ENCODE data around the gene KCNJ6. TPM values are rescaled to one million over a fixed set of nuclear protein-coding genes. Genes with fewer than 3 reads are reported as not detected.

The KCNJ6 gene
- total RNA-seq, 1 donor from 2014 or later: not detected

- Histone ChIP-seq H3F3A (ENCODE audit: low read depth) (no peaks in the 10 kb centered on the region), H2AFZ (replicated peaks) (no peak overlapping the region), H3K9ac (no peak overlapping the region), H3K27me3 (no peaks in the 10 kb centered on the region), H4K20me1 (ENCODE audit: low read depth) (no peaks in the 10 kb centered on the region), H3K4me3 (no peak overlapping the region), H3K27ac (no peak overlapping the region), H3K4me1 (no peaks in the 10 kb centered on the region), H3K9me3 (ENCODE audit: low read depth) (no peaks in the 10 kb centered on the region), H3K4me2 (no peak overlapping the region), H3K79me2 (ENCODE audit: low read depth) (no peaks in the 10 kb centered on the region), H3K36me3 (no peaks in the 10 kb centered on the region)
- no peaks in the 10 kb centered on the region for H3K36me3 Mint-ChIP-seq
- H3K4me3 Mint-ChIP-seq: no peak overlapping the region
- no peaks in the 10 kb centered on the region for H3K4me1 Mint-ChIP-seq
- DNase-seq (ENCODE audit: low spot score): no peak
- H3K27me3 Mint-ChIP-seq (ENCODE audit: insufficient read depth, low read depth): no peaks in the 10 kb centered on the region
- TF ChIP-seq EZH2 (IDR thresholded peaks at IDR 0.05) (no peak), CTCF (IDR thresholded peaks at IDR 0.05) (no peak), EZH2phosphoT487 (IDR thresholded peaks at IDR 0.05) (no peak)
- no peak overlapping the region for H3K27ac Mint-ChIP-seq
- H3K9me3 Mint-ChIP-seq: peaks cover 5% of the 10 kb centered on the region
Observed at GRCh38 chr21:37937668-37938067, 21.4 kb upstream of the KCNJ6 start.

GRCh38 chr21:37936010-37936785 lies 19.9 kb upstream of the KCNJ6 start:
- DNase-seq (ENCODE audit: low spot score): no peak
- H3K27ac ChIP-seq: no peak overlapping the region
- H3K4me1 Mint-ChIP-seq: no peaks in the 10 kb centered on the region
- H3K4me1 ChIP-seq: no peaks in the 10 kb centered on the region
- no peak overlapping the region for H2AFZ ChIP-seq (replicated peaks)
- H3K27me3 ChIP-seq: no peaks in the 10 kb centered on the region
- H3K36me3 ChIP-seq: no peaks in the 10 kb centered on the region
- H3K9me3 ChIP-seq (ENCODE audit: low read depth): no peaks in the 10 kb centered on the region
- H3K27ac Mint-ChIP-seq: no peak overlapping the region
- peaks cover 5% of the 10 kb centered on the region for H3K9me3 Mint-ChIP-seq
- H3F3A ChIP-seq (ENCODE audit: low read depth): no peaks in the 10 kb centered on the region
- H3K36me3 Mint-ChIP-seq: no peaks in the 10 kb centered on the region
- H3K4me3 Mint-ChIP-seq: no peak overlapping the region
- no peaks in the 10 kb centered on the region for H3K27me3 Mint-ChIP-seq (ENCODE audit: insufficient read depth, low read depth)
- no peaks in the 10 kb centered on the region for H4K20me1 ChIP-seq (ENCODE audit: low read depth)
- no peak overlapping the region for H3K9ac ChIP-seq
- no peak for TF ChIP-seq EZH2phosphoT487 (IDR thresholded peaks at IDR 0.05)
- no peak for TF ChIP-seq CTCF (IDR thresholded peaks at IDR 0.05)
- no peak for TF ChIP-seq EZH2 (IDR thresholded peaks at IDR 0.05)
- H3K79me2 ChIP-seq (ENCODE audit: low read depth): no peaks in the 10 kb centered on the region
- H3K4me3 ChIP-seq: no peak overlapping the region
- no peak overlapping the region for H3K4me2 ChIP-seq

GRCh38 chr21:37932936-37933335 lies 16.7 kb upstream of the KCNJ6 start:
- no peak overlapping the region for H3K4me3 Mint-ChIP-seq
- peaks cover 5% of the 10 kb centered on the region for H3K9me3 Mint-ChIP-seq

More at GRCh38 chr21:37932936-37933335, 16.7 kb upstream of the KCNJ6 start:
- no peak for DNase-seq (ENCODE audit: low spot score)
- TF ChIP-seq EZH2 (IDR thresholded peaks at IDR 0.05): no peak
- TF ChIP-seq CTCF (IDR thresholded peaks at IDR 0.05): no peak
- no peak for TF ChIP-seq EZH2phosphoT487 (IDR thresholded peaks at IDR 0.05)
- H2AFZ ChIP-seq (replicated peaks): no peak overlapping the region
- H3K9ac ChIP-seq: no peak overlapping the region
- H4K20me1 ChIP-seq (ENCODE audit: low read depth): no peaks in the 10 kb centered on the region
- Mint-ChIP-seq H3K36me3 (no peaks in the 10 kb centered on the region), H3K4me1 (no peaks in the 10 kb centered on the region), H3K27ac (no peak overlapping the region), H3K27me3 (ENCODE audit: insufficient read depth, low read depth) (peaks cover 2% of the 10 kb centered on the region)
- H3K4me2 ChIP-seq: no peak overlapping the region
- no peaks in the 10 kb centered on the region for H3F3A ChIP-seq (ENCODE audit: low read depth)
- no peaks in the 10 kb centered on the region for H3K27me3 ChIP-seq
- no peak overlapping the region for H3K4me3 ChIP-seq
- H3K79me2 ChIP-seq (ENCODE audit: low read depth): no peaks in the 10 kb centered on the region
- no peak overlapping the region for H3K27ac ChIP-seq
- H3K4me1 ChIP-seq: no peaks in the 10 kb centered on the region
- H3K36me3 ChIP-seq: no peaks in the 10 kb centered on the region
- H3K9me3 ChIP-seq (ENCODE audit: low read depth): no peaks in the 10 kb centered on the region
